Measurements from ENCODE around the gene E2F3. TPM values are rescaled to one million over a fixed set of nuclear protein-coding genes. Genes with fewer than 3 reads are reported as not detected.

Gene E2F3
- 8.9 and 9.0 TPM in 2 replicates for total RNA-seq

GRCh38 chr6:20401205-20402091 is at the start of gene E2F3:
Gene E2F3 (plus strand): TSS chr6:20401879. CDS start chr6:20402233, 354 bp downstream.

GRCh38 chr6:20534295-20535262 is 132.9 kb downstream of the E2F3 start, which contains the start of gene CDKAL1:
Gene CDKAL1 (plus strand): TSS chr6:20534457. CDS start chr6:20546351, 11,894 bp downstream.

Small RNA genes within 50 kb of the gene (small RNA-seq; reads per million reads assigned to genes)
- gene RF00019 (not detected), gene RNU6-141P (not detected)

Other genes with a start within 250 kb of the E2F3 start
- gene MBOAT1, start 189.4 kb upstream of the E2F3 start, total RNA-seq, result 28.7 and 35.3 TPM in 2 replicates
- gene CDKAL1, start 132.6 kb downstream of the E2F3 start, total RNA-seq, result 18.2 and 19.0 TPM in 2 replicates

Data from hair follicle dermal papilla cell (primary cell).